Endothelial cell of umbilical vein (primary cell): ENCODE results near the gene TCEAL3. TPM values are rescaled to one million over a fixed set of nuclear protein-coding genes. Genes with fewer than 3 reads are reported as not detected.

Source experiments
- BruUV-seq: library from RNA; stranded (reverse); fragments of 400-500 nt; replicated peaks from 2 replicates; lab custom pipeline; 2021; lab: Mats Ljungman, UMichigan
- CTCF ChIA-PET: fragments of 300-600, 350-600 bp; sonication (Branson Sonifier 250); formaldehyde crosslinking; loops from one replicate; lab custom pipeline; 2021; ENCODE audit warnings: antibody characterized with exemption, inconsistent platforms; lab: Charles Lee
- POLR2A ChIA-PET: fragments of 300-600, 350-600 bp; sonication (Branson Sonifier 250); formaldehyde crosslinking; loops from one replicate; lab custom pipeline; 2021; ENCODE audit warnings: antibody characterized with exemption, inconsistent platforms; lab: Charles Lee
- DNase-seq: peaks from one replicate; pipeline ENCODE4 v3.0.0-alpha.2; 2011; ENCODE audit warnings: low read depth, low spot score
- FAIRE-seq: peaks from 2 replicates; lab custom pipeline; 2011; peaks lifted over from hg19 to GRCh38; lab: Jason Lieb, UNC
- H2AFZ ChIP-seq: 2 replicates; pipeline ENCODE4 v1.6.0; 2012; ENCODE audit warnings: low read depth, low read length, control low read depth, inconsistent platforms
- H3K27ac ChIP-seq: 2 replicates; pipeline ENCODE4 v1.5.1; 2011; ENCODE audit warnings: low read depth, mild to moderate bottlenecking, control low read depth, low read length, moderate library complexity; ENCODE audit not compliant: insufficient read depth
- H3K27me3 ChIP-seq, 2 experiments: 2 replicates each; pipeline versions ENCODE4 v1.6.0 to v1.6.1; 2011; ENCODE audit warnings: low read length in 2 of 2, mixed read lengths in 1 of 2; ENCODE audit not compliant: control insufficient read depth in 2 of 2, insufficient read depth in 2 of 2
- H3K36me3 ChIP-seq, 2 experiments: 2 replicates in 1 of 2; 3 replicates in 1 of 2; pipeline ENCODE4 v1.5.1; 2011; ENCODE audit warnings: low read length in 2 of 2, mild to moderate bottlenecking in 1 of 2, moderate library complexity in 1 of 2; ENCODE audit not compliant: control insufficient read depth in 2 of 2, insufficient read depth in 2 of 2; ENCODE audit errors: extremely low read depth in 1 of 2
- H3K4me1 ChIP-seq: 3 replicates; pipeline ENCODE4 v1.5.1; 2011; ENCODE audit warnings: mild to moderate bottlenecking, low read length; ENCODE audit not compliant: control insufficient read depth, insufficient read depth; ENCODE audit errors: extremely low read depth
- H3K4me2 ChIP-seq: 2 replicates; pipeline ENCODE4 v1.6.1; 2011; ENCODE audit warnings: low read length, control low read depth, mixed read lengths; ENCODE audit not compliant: insufficient read depth
- H3K4me3 ChIP-seq, 3 experiments: fragments of 200-600 bp in 1 of 3; sonication (generic), shearing (Covaris generic) in 1 of 3; replicated peaks in 1 of 3; 2 replicates each; pipeline ENCODE4 v1.5.1; 2011 to 2016; ENCODE audit warnings: control low read depth in 3 of 3, low read length in 3 of 3, mild to moderate bottlenecking in 2 of 3, inconsistent platforms in 1 of 3, low read depth in 1 of 3, moderate library complexity in 1 of 3; ENCODE audit not compliant: insufficient read depth in 1 of 3
- H3K79me2 ChIP-seq: 2 replicates; pipeline ENCODE4 v1.6.0; 2012; ENCODE audit warnings: low read length, inconsistent platforms; ENCODE audit not compliant: control insufficient read depth, insufficient read depth
- H3K9ac ChIP-seq: replicated peaks from 2 replicates; pipeline ENCODE3; 2011; ENCODE audit warnings: low read length, control low read depth; ENCODE audit not compliant: insufficient read depth; ENCODE audit errors: extremely low read depth
- H3K9me1 ChIP-seq: replicated peaks from 3 replicates; pipeline ENCODE4 v1.6.0; 2011; ENCODE audit warnings: mild to moderate bottlenecking, low read length; ENCODE audit not compliant: control insufficient read depth, insufficient read depth; ENCODE audit errors: extremely low read depth
- H3K9me3 ChIP-seq: replicated peaks from 2 replicates; pipeline ENCODE4 v1.5.1; 2012; ENCODE audit warnings: low read length, inconsistent platforms; ENCODE audit not compliant: control insufficient read depth, insufficient read depth
- H4K20me1 ChIP-seq: replicated peaks from 2 replicates; pipeline ENCODE3; 2011; ENCODE audit warnings: mild to moderate bottlenecking, low read length; ENCODE audit not compliant: control insufficient read depth, insufficient read depth; ENCODE audit errors: extremely low read depth
- EZH2 ChIP-seq: IDR thresholded peaks from 2 replicates; pipeline ENCODE4 v1.6.1; 2012; ENCODE audit warnings: borderline replicate concordance, low read depth, mild to moderate bottlenecking, moderate library complexity, low read length, inconsistent platforms; ENCODE audit not compliant: severe bottlenecking
- FOS ChIP-seq: IDR thresholded peaks from 2 replicates; pipeline ENCODE4 v1.6.1; 2011; ENCODE audit warnings: mild to moderate bottlenecking, low read length, moderate library complexity, borderline replicate concordance; ENCODE audit not compliant: insufficient read depth
- GATA2 ChIP-seq: IDR thresholded peaks from 2 replicates; pipeline ENCODE4 v1.7.0; 2011; ENCODE audit warnings: low read depth, mild to moderate bottlenecking, moderate library complexity, mixed read lengths, low read length; ENCODE audit not compliant: insufficient read length, insufficient read depth
- JUN ChIP-seq: IDR thresholded peaks from 2 replicates; pipeline ENCODE4 v1.6.1; 2011; ENCODE audit warnings: borderline replicate concordance, low read depth; ENCODE audit not compliant: insufficient read length, insufficient read depth
- MAX ChIP-seq: IDR thresholded peaks from 2 replicates; pipeline ENCODE4 v1.6.1; 2011; ENCODE audit not compliant: insufficient read depth, insufficient read length
- MYC ChIP-seq: IDR thresholded peaks from one replicate; pipeline ENCODE4 v1.6.1; 2011; ENCODE audit warnings: mild to moderate bottlenecking, low read depth, low read length
- POLR2A ChIP-seq: IDR thresholded peaks from 2 replicates; pipeline ENCODE4 v1.6.1; 2012; ENCODE audit warnings: low read depth, mild to moderate bottlenecking, control low read depth, low read length
- POLR2AphosphoS5 ChIP-seq: IDR thresholded peaks from 2 replicates; pipeline ENCODE4 v1.6.1; 2012; ENCODE audit warnings: low read depth, mild to moderate bottlenecking, control low read depth, low read length, moderate library complexity; ENCODE audit not compliant: insufficient read depth
- dilution Hi-C: fragments of 300-500 bp; cut with MboI; formaldehyde crosslinking; loops from one replicate; pipeline ENCODE4 v1.15.0; 2019; ENCODE audit warnings: low sequenced_read_pairs; ENCODE audit not compliant: extremely low pct_ligation_motif_present
- intact Hi-C: fragments of 100-400 bp; cut with micrococcal nuclease; formaldehyde crosslinking; loops from one replicate; pipeline ENCODE4 v1.10.0; 2022
- polyA plus RNA-seq, 4 experiments: library from polyadenylated mRNA; depleted of rRNA in 3 of 4; stranded (reverse) in 3 of 4; unstranded in 1 of 4; fragments of >200 nt; gene quantifications; 2 replicates each; pipeline versions ENCODE4 v1.2.1 to v1.2.3, GENCODE V29; 2011 to 2012; ENCODE audit warnings: missing spikeins in 1 of 4
- total RNA-seq: library from RNA; stranded (reverse); gene quantifications from 2 replicates; pipeline ENCODE4 v1.2.3, GENCODE V29; 2021
- TF ChIP-seq, protein P1 (sequence below), 2 donors: IDR thresholded peaks; 1 replicate in 1 of 2; 2 replicates in 1 of 2; pipeline ENCODE4 v1.5.1; 2011; ENCODE audit warnings: low read length in 2 of 2, mild to moderate bottlenecking in 2 of 2, moderate library complexity in 2 of 2, control low read depth in 1 of 2, inconsistent platforms in 1 of 2, low read depth in 1 of 2; ENCODE audit not compliant: insufficient read depth in 1 of 2; ENCODE audit errors: extremely low read depth in 1 of 2

The TCEAL3 gene
- total and polyA plus RNA-seq, 2 donors (not counting 3 experiments of a cell fraction or from before 2014, with no cell fraction given): 8.9 to 23.7 TPM

DNA sequence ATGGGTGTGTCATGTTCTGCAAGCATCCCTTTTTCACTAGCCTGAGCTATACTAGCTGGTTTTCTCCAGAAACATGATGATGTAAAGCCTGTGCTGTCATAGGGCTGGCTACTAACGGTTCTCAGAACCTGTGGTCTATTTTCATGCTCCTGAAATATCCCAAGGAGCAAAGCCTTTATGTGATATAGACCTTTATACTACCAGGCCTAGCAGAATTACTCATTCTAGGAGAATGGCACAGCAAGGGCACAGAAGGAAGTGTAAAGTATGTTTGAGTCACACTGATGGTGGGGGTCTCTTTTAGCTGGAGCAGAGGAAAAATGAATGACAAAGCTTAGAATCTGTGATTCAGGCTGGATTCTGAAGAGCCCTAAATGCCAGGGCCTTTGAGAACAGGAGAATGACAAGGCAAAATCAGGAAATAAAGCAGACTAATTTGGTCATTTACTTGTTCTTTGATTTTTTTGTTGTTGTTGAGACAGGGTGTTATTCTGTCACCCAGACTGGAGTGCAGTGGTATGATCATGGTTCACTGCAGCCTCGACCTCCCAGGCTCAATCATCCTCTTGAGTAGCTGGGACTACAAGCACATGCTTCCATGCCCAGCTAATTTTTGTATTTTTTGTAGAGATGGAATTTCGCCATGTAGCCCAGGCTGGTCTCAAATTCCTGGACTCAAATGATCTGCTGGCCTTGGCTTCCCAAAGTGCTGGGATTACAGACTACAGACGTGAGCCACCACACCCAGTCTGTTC lies 32.8 kb downstream of the TCEAL3 start:
- BruUV-seq: no TSS peak
- peak; percentile 74 for FAIRE-seq
- no peaks in the 10 kb centered on the region for H4K20me1 ChIP-seq
- intact Hi-C loops: no loop called here
- ChIA-PET POLR2A (no interaction called here), CTCF (interaction anchor here (1.2 to 1.3 kb wide), 2 partner anchors 11 to 16 kb away, joined by 3 to 8 read pairs; partner anchors contain the start of gene TCEAL1)
- no peak overlapping the region for H3K4me2 ChIP-seq
- H2AFZ ChIP-seq: peak overlapping the region; percentile 68
- no peak overlapping the region for H3K4me3 ChIP-seq
- no peak overlapping the region for H3K9ac ChIP-seq
- no peaks in the 10 kb centered on the region for H3K36me3 ChIP-seq
- peak overlapping the region; percentile 48 for H3K27ac ChIP-seq
- H3K9me3 ChIP-seq: no peaks in the 10 kb centered on the region
- H3K4me1 ChIP-seq: peaks cover 20% of the 10 kb centered on the region
- no peaks in the 10 kb centered on the region for H3K9me1 ChIP-seq
- dilution Hi-C loops: no loop called here
- DNase-seq: peak; percentile 10
- TF ChIP-seq FOS (peak; percentile 56), POLR2A (no peak)
- no peaks in the 10 kb centered on the region for H3K27me3 ChIP-seq
- H3K79me2 ChIP-seq: no peaks in the 10 kb centered on the region

DNA sequence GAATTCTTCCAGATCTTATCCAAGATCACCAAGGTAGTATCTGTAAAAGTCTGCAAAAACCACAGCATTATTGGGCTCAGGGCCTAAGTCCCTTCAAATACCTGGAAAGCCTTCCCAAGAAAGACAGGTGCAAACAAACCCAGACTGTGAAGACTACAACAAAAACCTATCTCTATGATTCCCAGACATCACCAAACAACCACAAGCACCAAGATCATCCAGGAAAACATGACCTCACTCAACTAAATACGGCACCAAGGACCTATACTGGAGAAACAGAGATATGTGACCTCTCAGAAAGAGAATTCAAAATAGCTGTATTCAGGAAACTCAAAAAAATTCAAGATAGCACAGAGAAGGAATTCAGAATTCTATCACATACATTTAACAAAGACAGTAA lies 36.4 kb downstream of the TCEAL3 start:
- BruUV-seq: no TSS peak
- ChIA-PET CTCF (no interaction called here), POLR2A (interaction anchor here (0.6 kb wide), 1 partner anchor 10 kb away, joined by 11 read pairs; no protein-coding TSS in a partner anchor)
- Histone ChIP-seq H2AFZ (no peak overlapping the region), H4K20me1 (no peaks in the 10 kb centered on the region), H3K27me3 (no peaks in the 10 kb centered on the region), H3K9ac (no peak overlapping the region), H3K79me2 (no peaks in the 10 kb centered on the region), H3K4me1 (peaks cover 7% of the 10 kb centered on the region), H3K9me3 (no peaks in the 10 kb centered on the region), H3K27ac (no peak overlapping the region), H3K4me3 (no peak overlapping the region), H3K36me3 (no peaks in the 10 kb centered on the region), H3K4me2 (no peak overlapping the region), H3K9me1 (no peaks in the 10 kb centered on the region)
- FAIRE-seq: no peak
- dilution Hi-C loops: no loop called here
- TF ChIP-seq JUN (no peak), POLR2AphosphoS5 (no peak), MYC (no peak), POLR2A (no peak), FOS (no peak), GATA2 (no peak), EZH2 (no peak), MAX (no peak)
- TF ChIP-seq, protein P1, sequence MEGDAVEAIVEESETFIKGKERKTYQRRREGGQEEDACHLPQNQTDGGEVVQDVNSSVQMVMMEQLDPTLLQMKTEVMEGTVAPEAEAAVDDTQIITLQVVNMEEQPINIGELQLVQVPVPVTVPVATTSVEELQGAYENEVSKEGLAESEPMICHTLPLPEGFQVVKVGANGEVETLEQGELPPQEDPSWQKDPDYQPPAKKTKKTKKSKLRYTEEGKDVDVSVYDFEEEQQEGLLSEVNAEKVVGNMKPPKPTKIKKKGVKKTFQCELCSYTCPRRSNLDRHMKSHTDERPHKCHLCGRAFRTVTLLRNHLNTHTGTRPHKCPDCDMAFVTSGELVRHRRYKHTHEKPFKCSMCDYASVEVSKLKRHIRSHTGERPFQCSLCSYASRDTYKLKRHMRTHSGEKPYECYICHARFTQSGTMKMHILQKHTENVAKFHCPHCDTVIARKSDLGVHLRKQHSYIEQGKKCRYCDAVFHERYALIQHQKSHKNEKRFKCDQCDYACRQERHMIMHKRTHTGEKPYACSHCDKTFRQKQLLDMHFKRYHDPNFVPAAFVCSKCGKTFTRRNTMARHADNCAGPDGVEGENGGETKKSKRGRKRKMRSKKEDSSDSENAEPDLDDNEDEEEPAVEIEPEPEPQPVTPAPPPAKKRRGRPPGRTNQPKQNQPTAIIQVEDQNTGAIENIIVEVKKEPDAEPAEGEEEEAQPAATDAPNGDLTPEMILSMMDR (IDR thresholded peaks at IDR 0.05; ENCODE audit: extremely low read depth in 1 of 2, insufficient read depth in 1 of 2, low read depth in 1 of 2, low read length in 2 of 2): no peak
- intact Hi-C loops: no loop called here
- no peak for DNase-seq
